Ishikawa (cell line): ENCODE measurements around the gene MIDN.

ENCODE experiments used
- CEBPB ChIP-seq: IDR thresholded peaks from 2 replicates; pipeline ENCODE4 v1.6.1; 2012
- CREB1 ChIP-seq: IDR thresholded peaks from 2 replicates; pipeline ENCODE4 v1.6.1; 2012; ENCODE audit warnings: low read depth
- TAF1 ChIP-seq: IDR thresholded peaks from 2 replicates; pipeline ENCODE4 v1.6.1; 2012; ENCODE audit warnings: low read depth, mild to moderate bottlenecking
- YY1 ChIP-seq: IDR thresholded peaks from 2 replicates; pipeline ENCODE4 v1.6.1; 2012; ENCODE audit warnings: low read depth

GRCh38 chr19:1288833-1289685 lies 40.7 kb downstream of the MIDN start:
- no peak for TF ChIP-seq CREB1
- no peak for TF ChIP-seq TAF1
- no peak for TF ChIP-seq YY1
- TF ChIP-seq CEBPB = no peak
